ENCODE measurements around the gene ATG4B.

DNA sequence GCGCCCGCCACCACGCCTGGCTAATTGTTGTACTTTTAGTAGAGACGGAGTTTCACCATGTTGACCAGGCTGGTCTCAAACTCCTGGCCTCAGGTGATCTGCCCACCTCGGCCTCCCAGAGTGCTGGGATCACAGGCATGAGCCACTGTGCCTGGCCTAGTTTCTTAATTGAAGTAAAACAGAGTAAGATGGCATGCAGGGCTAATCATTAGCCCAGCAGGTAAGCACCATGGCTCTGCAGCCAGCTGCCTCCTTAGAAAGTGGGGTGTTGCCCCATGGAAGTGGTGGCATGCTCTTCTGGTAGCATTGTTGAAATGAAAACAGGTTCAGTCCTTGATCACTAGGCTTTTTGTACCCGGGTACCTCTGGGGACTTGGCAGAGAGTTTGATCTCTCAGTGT, 12.4 kb downstream of the ATG4B start:
- TF ChIP-seq, protein P1, sequence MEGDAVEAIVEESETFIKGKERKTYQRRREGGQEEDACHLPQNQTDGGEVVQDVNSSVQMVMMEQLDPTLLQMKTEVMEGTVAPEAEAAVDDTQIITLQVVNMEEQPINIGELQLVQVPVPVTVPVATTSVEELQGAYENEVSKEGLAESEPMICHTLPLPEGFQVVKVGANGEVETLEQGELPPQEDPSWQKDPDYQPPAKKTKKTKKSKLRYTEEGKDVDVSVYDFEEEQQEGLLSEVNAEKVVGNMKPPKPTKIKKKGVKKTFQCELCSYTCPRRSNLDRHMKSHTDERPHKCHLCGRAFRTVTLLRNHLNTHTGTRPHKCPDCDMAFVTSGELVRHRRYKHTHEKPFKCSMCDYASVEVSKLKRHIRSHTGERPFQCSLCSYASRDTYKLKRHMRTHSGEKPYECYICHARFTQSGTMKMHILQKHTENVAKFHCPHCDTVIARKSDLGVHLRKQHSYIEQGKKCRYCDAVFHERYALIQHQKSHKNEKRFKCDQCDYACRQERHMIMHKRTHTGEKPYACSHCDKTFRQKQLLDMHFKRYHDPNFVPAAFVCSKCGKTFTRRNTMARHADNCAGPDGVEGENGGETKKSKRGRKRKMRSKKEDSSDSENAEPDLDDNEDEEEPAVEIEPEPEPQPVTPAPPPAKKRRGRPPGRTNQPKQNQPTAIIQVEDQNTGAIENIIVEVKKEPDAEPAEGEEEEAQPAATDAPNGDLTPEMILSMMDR (conservative IDR thresholded peaks at IDR 0.05; ENCODE audit: low read depth, low read length), result no peak
- TF ChIP-seq CEBPB (IDR thresholded peaks at IDR 0.05; ENCODE audit: low read depth, low read length), result no peak
- TF ChIP-seq POLR2A (IDR thresholded peaks at IDR 0.05; ENCODE audit: low read depth, low read length), result no peak
- no peak for TF ChIP-seq CHD1 (IDR thresholded peaks at IDR 0.05; ENCODE audit: low read depth, low read length)
- TF ChIP-seq RAD21 (IDR thresholded peaks at IDR 0.05; ENCODE audit: low read length), result no peak
- TF ChIP-seq BHLHE40 (IDR thresholded peaks at IDR 0.05; ENCODE audit: low read depth, low read length), result no peak
- TF ChIP-seq, protein P2, sequence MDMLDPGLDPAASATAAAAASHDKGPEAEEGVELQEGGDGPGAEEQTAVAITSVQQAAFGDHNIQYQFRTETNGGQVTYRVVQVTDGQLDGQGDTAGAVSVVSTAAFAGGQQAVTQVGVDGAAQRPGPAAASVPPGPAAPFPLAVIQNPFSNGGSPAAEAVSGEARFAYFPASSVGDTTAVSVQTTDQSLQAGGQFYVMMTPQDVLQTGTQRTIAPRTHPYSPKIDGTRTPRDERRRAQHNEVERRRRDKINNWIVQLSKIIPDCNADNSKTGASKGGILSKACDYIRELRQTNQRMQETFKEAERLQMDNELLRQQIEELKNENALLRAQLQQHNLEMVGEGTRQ (IDR thresholded peaks at IDR 0.05; ENCODE audit: low read depth, low read length), result no peak
- TF ChIP-seq SMC3 (IDR thresholded peaks at IDR 0.05; ENCODE audit: low read depth, low read length), result no peak
